ENCODE measurements around the gene WDFY2. TPM values are rescaled to one million over a fixed set of nuclear protein-coding genes. Genes with fewer than 3 reads are reported as not detected.

The WDFY2 gene
- total and polyA plus RNA-seq, 12 donors = 2.4 to 7.5 (median 5.5) TPM

- Histone ChIP-seq H3K27ac (peak overlapping the region in 1 of 10 donors; percentile 36), H3K4me1 (peaks cover 0 to 41% (median 4%) of the 10 kb centered on the region in 9 donors), H3K9me3 (no peaks in the 10 kb centered on the region), H3K27me3 (no peaks in the 10 kb centered on the region), H3K36me3 (no peaks in the 10 kb centered on the region), H3K4me3 (no peak overlapping the region)
- WGBS, 2 donors = 93 to 94% methylated on average over 3 of the region's 3 CpGs
- ATAC-seq (no peak), DNase-seq (no peak)
- intact Hi-C loops (cut with DNase I) = no loop called here
- TF ChIP-seq, protein P1, sequence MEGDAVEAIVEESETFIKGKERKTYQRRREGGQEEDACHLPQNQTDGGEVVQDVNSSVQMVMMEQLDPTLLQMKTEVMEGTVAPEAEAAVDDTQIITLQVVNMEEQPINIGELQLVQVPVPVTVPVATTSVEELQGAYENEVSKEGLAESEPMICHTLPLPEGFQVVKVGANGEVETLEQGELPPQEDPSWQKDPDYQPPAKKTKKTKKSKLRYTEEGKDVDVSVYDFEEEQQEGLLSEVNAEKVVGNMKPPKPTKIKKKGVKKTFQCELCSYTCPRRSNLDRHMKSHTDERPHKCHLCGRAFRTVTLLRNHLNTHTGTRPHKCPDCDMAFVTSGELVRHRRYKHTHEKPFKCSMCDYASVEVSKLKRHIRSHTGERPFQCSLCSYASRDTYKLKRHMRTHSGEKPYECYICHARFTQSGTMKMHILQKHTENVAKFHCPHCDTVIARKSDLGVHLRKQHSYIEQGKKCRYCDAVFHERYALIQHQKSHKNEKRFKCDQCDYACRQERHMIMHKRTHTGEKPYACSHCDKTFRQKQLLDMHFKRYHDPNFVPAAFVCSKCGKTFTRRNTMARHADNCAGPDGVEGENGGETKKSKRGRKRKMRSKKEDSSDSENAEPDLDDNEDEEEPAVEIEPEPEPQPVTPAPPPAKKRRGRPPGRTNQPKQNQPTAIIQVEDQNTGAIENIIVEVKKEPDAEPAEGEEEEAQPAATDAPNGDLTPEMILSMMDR (IDR thresholded peaks at IDR 0.05) = no peak
Measured at GRCh38 chr13:51557438-51557837, 26.8 kb upstream of the WDFY2 start.

- no peak for DNase-seq
- H3K9me3 ChIP-seq = no peaks in the 10 kb centered on the region
- H3K27me3 ChIP-seq = no peaks in the 10 kb centered on the region
- TF ChIP-seq, protein P1 (IDR thresholded peaks at IDR 0.05) = no peak
- H3K36me3 ChIP-seq = no peaks in the 10 kb centered on the region
- H3K27ac ChIP-seq = peak overlapping the region in 1 of 10 donors; percentile 36
- H3K4me1 ChIP-seq = peaks cover 0 to 43% (median 4%) of the 10 kb centered on the region in 9 donors
- 35 to 39% methylated on average over 10 of the region's 10 CpGs for WGBS, 2 donors
- H3K4me3 ChIP-seq = no peak overlapping the region
- intact Hi-C loops (cut with DNase I) = no loop called here
- peak in 7 of 8 donors; percentile 35 to 91 (median 67) for ATAC-seq
Measured at GRCh38 chr13:51557875-51558612, 26.2 kb upstream of the WDFY2 start.

- Histone ChIP-seq H3K27ac (peak overlapping the region in 1 of 10 donors; percentile 21), H3K4me3 (no peak overlapping the region), H3K27me3 (no peaks in the 10 kb centered on the region), H3K36me3 (no peaks in the 10 kb centered on the region), H3K4me1 (peaks cover 0 to 43% (median 4%) of the 10 kb centered on the region in 9 donors), H3K9me3 (no peaks in the 10 kb centered on the region)
- ATAC-seq (no peak), DNase-seq (no peak)
- 64 to 68% methylated on average over 1 of the region's 1 CpG for WGBS, 2 donors
- TF ChIP-seq, protein P1 (IDR thresholded peaks at IDR 0.05) = no peak
- intact Hi-C loops (cut with DNase I) = no loop called here
Measured at GRCh38 chr13:51559946-51560735, 24.1 kb upstream of the WDFY2 start.

GRCh38 chr13:51562011-51562671 is 22.1 kb upstream of the WDFY2 start:
- peaks cover 0 to 43% (median 4%) of the 10 kb centered on the region in 9 donors for H3K4me1 ChIP-seq
- H3K27me3 ChIP-seq = no peaks in the 10 kb centered on the region
- DNase-seq (no peak), ATAC-seq (peak in 5 of 8 donors; percentile 26 to 74 (median 56))
- no peak overlapping the region for H3K27ac ChIP-seq
- no peak overlapping the region for H3K4me3 ChIP-seq
- no peaks in the 10 kb centered on the region for H3K36me3 ChIP-seq
- 62 to 74% methylated on average over 9 of the region's 9 CpGs for WGBS, 2 donors
- TF ChIP-seq, protein P1 (IDR thresholded peaks at IDR 0.05) = no peak
- H3K9me3 ChIP-seq = peaks cover 0 to 3% (median 0%) of the 10 kb centered on the region in 11 donors
- intact Hi-C loops (cut with DNase I) = no loop called here
